CD14-positive monocyte (primary cell): ENCODE data around the gene KCNS1. TPM values are rescaled to one million over a fixed set of nuclear protein-coding genes. Genes with fewer than 3 reads are reported as not detected.
A peak's percentile ranks its signal among the peaks of the same experiment; 100 is the strongest.

Source experiments
- DNase-seq, 3 donors: peaks; one replicate each; pipeline ENCODE4 v3.0.0-alpha.2; 2011 to 2022
- H2AFZ ChIP-seq: 2 replicates; pipeline ENCODE4 v1.6.0; 2012; ENCODE audit warnings: mild to moderate bottlenecking, low read depth, low read length, inconsistent platforms; ENCODE audit not compliant: insufficient read depth, poor library complexity, severe bottlenecking
- H3K27ac ChIP-seq, 2 donors: 1 replicate in 1 of 2; 2 replicates in 1 of 2; pipeline ENCODE4 v1.5.1; 2012 to 2013; ENCODE audit warnings: low read length in 2 of 2, control low read depth in 1 of 2, inconsistent platforms in 1 of 2, low read depth in 1 of 2, mild to moderate bottlenecking in 1 of 2
- H3K27me3 ChIP-seq, 2 donors: one replicate each; pipeline versions ENCODE4 v1.6.0 to v1.6.1; 2011 to 2013; ENCODE audit warnings: low read length in 2 of 2; ENCODE audit not compliant: control insufficient read depth in 2 of 2, insufficient read depth in 2 of 2
- H3K36me3 ChIP-seq, 2 donors: replicated peaks in 1 of 2; 1 replicate in 1 of 2; 2 replicates in 1 of 2; pipeline versions ENCODE4 v1.5.1 to v1.6.1; 2012 to 2013; ENCODE audit warnings: low read length in 2 of 2, control low read depth in 1 of 2, inconsistent platforms in 1 of 2, mild to moderate bottlenecking in 1 of 2; ENCODE audit not compliant: insufficient read depth in 2 of 2, control insufficient read depth in 1 of 2
- H3K4me1 ChIP-seq, 2 donors: 1 replicate in 1 of 2; 2 replicates in 1 of 2; pipeline versions ENCODE4 v1.5.1 to v1.6.1; 2012 to 2013; ENCODE audit warnings: low read length in 2 of 2, control low read depth in 1 of 2, inconsistent platforms in 1 of 2, mild to moderate bottlenecking in 1 of 2, moderate library complexity in 1 of 2; ENCODE audit not compliant: insufficient read depth in 2 of 2, control insufficient read depth in 1 of 2
- H3K4me2 ChIP-seq: replicated peaks from 2 replicates; pipeline ENCODE3; 2012; ENCODE audit warnings: low read length, moderate library complexity, mild to moderate bottlenecking; ENCODE audit not compliant: poor library complexity, severe bottlenecking; ENCODE audit errors: extremely low read depth
- H3K4me3 ChIP-seq, 3 experiments: fragments of 200-600 bp in 1 of 3; sonication (generic) in 1 of 3; replicated peaks in 1 of 3; 1 replicate in 2 of 3; 2 replicates in 1 of 3; pipeline ENCODE4 v1.5.1; 2011 to 2013; ENCODE audit warnings: low read length in 3 of 3, mild to moderate bottlenecking in 3 of 3, control low read depth in 2 of 3, low read depth in 2 of 3, inconsistent platforms in 1 of 3, moderate library complexity in 1 of 3
- H3K79me2 ChIP-seq: 2 replicates; pipeline ENCODE4 v1.6.0; 2012; ENCODE audit warnings: mild to moderate bottlenecking, control low read depth, inconsistent platforms, low read length, moderate library complexity; ENCODE audit not compliant: insufficient read depth
- H3K9ac ChIP-seq: 2 replicates; pipeline ENCODE4 v1.6.0; 2017; ENCODE audit warnings: low read length, mild to moderate bottlenecking; ENCODE audit not compliant: insufficient read depth, poor library complexity, severe bottlenecking
- H3K9me3 ChIP-seq, 2 donors: replicated peaks in 1 of 2; 1 replicate in 1 of 2; 2 replicates in 1 of 2; pipeline versions ENCODE4 v1.5.1 to v1.6.1; 2012 to 2013; ENCODE audit warnings: low read length in 2 of 2, control low read depth in 1 of 2; ENCODE audit not compliant: control insufficient read depth in 1 of 2, insufficient read depth in 1 of 2
- H4K20me1 ChIP-seq: 2 replicates; pipeline ENCODE4 v1.6.0; 2012; ENCODE audit warnings: mild to moderate bottlenecking, low read length, control low read depth, moderate library complexity; ENCODE audit not compliant: insufficient read depth
- H3K27ac Mint-ChIP-seq, 7 donors: one replicate each; pipeline ENCODE4 v1.8.0; 2020; ENCODE audit warnings: mild to moderate bottlenecking in 7 of 7, mixed read lengths in 7 of 7, moderate library complexity in 6 of 7, inconsistent platforms in 2 of 7
- H3K27me3 Mint-ChIP-seq, 3 donors: one replicate each; pipeline ENCODE4 v1.8.0; 2021 to 2022; ENCODE audit warnings: low read depth in 3 of 3, mild to moderate bottlenecking in 3 of 3, mixed read lengths in 3 of 3, moderate library complexity in 3 of 3, inconsistent platforms in 1 of 3
- H3K36me3 Mint-ChIP-seq, 2 donors: one replicate each; pipeline ENCODE4 v1.8.0; 2020; ENCODE audit warnings: mixed read lengths in 2 of 2, inconsistent platforms in 1 of 2, mild to moderate bottlenecking in 1 of 2
- H3K4me1 Mint-ChIP-seq: one replicate; pipeline ENCODE4 v1.8.0; 2020; ENCODE audit warnings: mild to moderate bottlenecking, mixed read lengths
- H3K4me3 Mint-ChIP-seq, 2 donors: one replicate each; pipeline ENCODE4 v1.8.0; 2020; ENCODE audit warnings: mild to moderate bottlenecking in 2 of 2, mixed read lengths in 2 of 2, moderate library complexity in 1 of 2
- H3K9me3 Mint-ChIP-seq, 7 donors: one replicate each; pipeline ENCODE4 v1.8.0; 2020 to 2022; ENCODE audit warnings: mixed read lengths in 7 of 7, mild to moderate bottlenecking in 6 of 7, moderate library complexity in 6 of 7, inconsistent platforms in 2 of 7
- WGBS: methylation state at CpG from one replicate; pipeline ENCODE4 v1.1.5; 2013; ENCODE audit warnings: missing lambda C conversion rate; ENCODE audit not compliant: insufficient coverage; 5-methylcytosine and 5-hydroxymethylcytosine counted together
- intact Hi-C, 2 donors: fragments of 100-400 bp; cut with micrococcal nuclease; formaldehyde crosslinking; loops; one replicate each; pipeline versions ENCODE4 v1.15.0 to v1.15.1; 2023
- polyA plus RNA-seq, 3 donors: library from polyadenylated mRNA; depleted of rRNA in 1 of 3; unstranded in 2 of 3; stranded (reverse) in 1 of 3; fragments of 300-500 nt in 2 of 3; fragments of >200 nt in 1 of 3; fragmentation: Illumina TruSeq in 2 of 3; gene quantifications; 1 replicate in 2 of 3; 2 replicates in 1 of 3; pipeline ENCODE4 v1.2.3, GENCODE V29; 2012 to 2021
- TF ChIP-seq, protein P1 (sequence below): fragments of 200-600 bp; IDR thresholded peaks from one replicate; pipeline ENCODE4 v1.8.0; 2022; ENCODE audit warnings: antibody characterized with exemption, mild to moderate bottlenecking

The KCNS1 gene
- polyA plus RNA-seq, 3 donors, result 0.23 TPM; not detected in 2

DNA sequence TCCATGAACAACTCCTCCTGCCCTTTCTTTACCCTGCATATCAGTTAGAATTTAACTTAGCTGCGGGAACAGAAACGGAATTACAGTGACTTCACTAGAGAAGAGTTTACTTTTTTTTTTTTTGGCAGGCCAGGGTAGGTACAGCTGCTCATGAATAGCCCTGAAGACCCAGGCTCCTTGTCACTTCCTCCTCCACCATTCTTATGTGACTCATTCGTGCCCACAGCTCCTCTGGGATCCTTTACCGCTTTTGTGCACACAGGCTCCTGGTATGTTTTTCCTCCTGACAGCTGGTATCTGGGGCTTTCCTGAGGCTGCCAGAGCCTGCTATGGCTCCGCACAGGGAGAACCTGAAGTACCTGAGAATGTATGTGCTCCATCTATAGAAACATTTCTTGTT, 3.9 kb upstream of the KCNS1 start:
- Histone ChIP-seq H2AFZ (no peak overlapping the region), H3K36me3 (no peaks in the 10 kb centered on the region), H4K20me1 (no peaks in the 10 kb centered on the region), H3K4me2 (no peak overlapping the region), H3K79me2 (no peaks in the 10 kb centered on the region), H3K27me3 (peaks cover 13 to 21% of the 10 kb centered on the region in 2 donors), H3K9ac (no peak overlapping the region), H3K27ac (no peak overlapping the region), H3K4me1 (peaks cover 7 to 8% of the 10 kb centered on the region in 2 donors), H3K9me3 (peaks cover 0 to 7% of the 10 kb centered on the region in 2 donors), H3K4me3 (no peak overlapping the region)
- TF ChIP-seq, protein P1, sequence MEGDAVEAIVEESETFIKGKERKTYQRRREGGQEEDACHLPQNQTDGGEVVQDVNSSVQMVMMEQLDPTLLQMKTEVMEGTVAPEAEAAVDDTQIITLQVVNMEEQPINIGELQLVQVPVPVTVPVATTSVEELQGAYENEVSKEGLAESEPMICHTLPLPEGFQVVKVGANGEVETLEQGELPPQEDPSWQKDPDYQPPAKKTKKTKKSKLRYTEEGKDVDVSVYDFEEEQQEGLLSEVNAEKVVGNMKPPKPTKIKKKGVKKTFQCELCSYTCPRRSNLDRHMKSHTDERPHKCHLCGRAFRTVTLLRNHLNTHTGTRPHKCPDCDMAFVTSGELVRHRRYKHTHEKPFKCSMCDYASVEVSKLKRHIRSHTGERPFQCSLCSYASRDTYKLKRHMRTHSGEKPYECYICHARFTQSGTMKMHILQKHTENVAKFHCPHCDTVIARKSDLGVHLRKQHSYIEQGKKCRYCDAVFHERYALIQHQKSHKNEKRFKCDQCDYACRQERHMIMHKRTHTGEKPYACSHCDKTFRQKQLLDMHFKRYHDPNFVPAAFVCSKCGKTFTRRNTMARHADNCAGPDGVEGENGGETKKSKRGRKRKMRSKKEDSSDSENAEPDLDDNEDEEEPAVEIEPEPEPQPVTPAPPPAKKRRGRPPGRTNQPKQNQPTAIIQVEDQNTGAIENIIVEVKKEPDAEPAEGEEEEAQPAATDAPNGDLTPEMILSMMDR, result no peak
- H3K9me3 Mint-ChIP-seq, result peaks cover 0 to 7% (median 0%) of the 10 kb centered on the region in 7 donors
- H3K27me3 Mint-ChIP-seq, result peaks cover 23 to 36% (median 23%) of the 10 kb centered on the region in 3 donors
- intact Hi-C loops, result no loop called here
- WGBS, result 82% methylated on average over 3 of the region's 5 CpGs
- no peaks in the 10 kb centered on the region for H3K36me3 Mint-ChIP-seq
- no peak overlapping the region for H3K4me3 Mint-ChIP-seq
- peak overlapping the region in 1 of 7 donors; percentile 62 for H3K27ac Mint-ChIP-seq
- DNase-seq, result no peak
- peaks cover 7% of the 10 kb centered on the region for H3K4me1 Mint-ChIP-seq

DNA sequence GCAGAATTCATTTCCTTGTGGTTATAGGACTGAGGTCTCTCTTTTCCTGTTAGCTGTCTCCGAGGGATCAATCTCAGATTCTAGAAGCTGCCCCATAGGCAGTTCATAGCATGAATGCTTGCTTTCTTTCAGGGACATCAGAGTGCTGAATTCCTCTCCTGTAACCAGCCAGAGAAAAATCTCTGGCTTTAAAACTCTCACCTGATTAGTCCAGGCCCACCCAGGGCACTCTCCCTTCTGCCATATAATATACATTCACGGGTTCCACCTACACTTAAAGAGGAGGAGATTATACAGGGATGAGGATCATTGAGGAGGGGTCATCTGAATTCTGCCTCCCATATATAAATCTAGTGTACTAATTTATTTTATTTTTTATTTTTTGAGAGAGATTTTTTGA, 2.1 kb upstream of the KCNS1 start:
- no peak overlapping the region for H2AFZ ChIP-seq
- Mint-ChIP-seq H3K9me3 (peaks cover 0 to 7% (median 2%) of the 10 kb centered on the region in 7 donors), H3K36me3 (peaks cover 0 to 5% of the 10 kb centered on the region in 2 donors), H3K4me1 (peaks cover 13% of the 10 kb centered on the region), H3K4me3 (no peak overlapping the region), H3K27me3 (peaks cover 36 to 51% (median 38%) of the 10 kb centered on the region in 3 donors), H3K27ac (no peak overlapping the region)
- TF ChIP-seq, protein P1, result no peak
- DNase-seq, result no peak
- no peak overlapping the region for H3K9ac ChIP-seq
- WGBS, result 17% methylated on average over 1 of the region's 2 CpGs
- no peak overlapping the region for H3K4me2 ChIP-seq
- H3K79me2 ChIP-seq, result no peaks in the 10 kb centered on the region
- no peak overlapping the region for H3K4me3 ChIP-seq
- H4K20me1 ChIP-seq, result no peaks in the 10 kb centered on the region
- no peak overlapping the region for H3K27ac ChIP-seq
- H3K27me3 ChIP-seq, result peaks cover 27 to 38% of the 10 kb centered on the region in 2 donors
- no peaks in the 10 kb centered on the region for H3K36me3 ChIP-seq
- peaks cover 9 to 14% of the 10 kb centered on the region in 2 donors for H3K4me1 ChIP-seq
- peaks cover 0 to 15% of the 10 kb centered on the region in 2 donors for H3K9me3 ChIP-seq
- intact Hi-C loops, result no loop called here
